H1 (cell line): ENCODE measurements around the gene PNPLA8. TPM values are rescaled to one million over a fixed set of nuclear protein-coding genes. Genes with fewer than 3 reads are reported as not detected.

Source experiments
- CTCF ChIA-PET: fragments of 300-600 bp; sonication (Branson Sonifier 250); formaldehyde crosslinking; loops from one replicate; lab custom pipeline; 2021; ENCODE audit not compliant: partially characterized antibody; lab: Charles Lee
- POLR2A ChIA-PET: fragments of 300-600 bp; sonication (Branson Sonifier 250); formaldehyde crosslinking; loops from one replicate; lab custom pipeline; 2021; ENCODE audit warnings: inconsistent platforms; ENCODE audit not compliant: partially characterized antibody; lab: Charles Lee
- DNase-seq, 2 experiments: peaks; one replicate each; pipeline versions ENCODE4 v3.0.0 to v3.0.0-alpha.2; 2010 to 2022; ENCODE audit warnings: low spot score in 2 of 2, low read depth in 1 of 2, mixed read lengths in 1 of 2
- FAIRE-seq: peaks from 2 replicates; lab custom pipeline; 2011; peaks lifted over from hg19 to GRCh38; lab: Jason Lieb, UNC
- H2AFZ ChIP-seq: 2 replicates; pipeline ENCODE4 v1.8.1; 2012; ENCODE audit warnings: low read length, inconsistent platforms
- H2AK5ac ChIP-seq: 2 replicates; pipeline ENCODE4 v1.6.1; 2013; ENCODE audit warnings: low read depth, low read length
- H2BK120ac ChIP-seq: replicated peaks from 2 replicates; pipeline ENCODE3; 2013; ENCODE audit warnings: low read depth, low read length, inconsistent platforms
- H2BK12ac ChIP-seq: 2 replicates; pipeline ENCODE4 v1.6.1; 2013; ENCODE audit warnings: low read depth, low read length
- H2BK15ac ChIP-seq: 2 replicates; pipeline ENCODE4 v1.6.1; 2013; ENCODE audit warnings: low read length
- H2BK20ac ChIP-seq: 2 replicates; pipeline ENCODE4 v1.6.1; 2013; ENCODE audit warnings: low read length
- H2BK5ac ChIP-seq: 2 replicates; pipeline ENCODE4 v1.6.1; 2013; ENCODE audit warnings: low read depth, low read length
- H3K14ac ChIP-seq: 2 replicates; pipeline ENCODE4 v1.6.1; 2013; ENCODE audit warnings: inconsistent platforms; ENCODE audit not compliant: insufficient read length
- H3K18ac ChIP-seq: 2 replicates; pipeline ENCODE4 v1.6.1; 2013; ENCODE audit warnings: low read length; ENCODE audit errors: extremely low read depth
- H3K23ac ChIP-seq: 2 replicates; pipeline ENCODE4 v1.6.1; 2013; ENCODE audit warnings: inconsistent platforms; ENCODE audit not compliant: insufficient read length
- H3K23me2 ChIP-seq: 2 replicates; pipeline ENCODE4 v1.6.1; 2013; ENCODE audit warnings: low read depth, low read length
- H3K27ac ChIP-seq: 2 replicates; pipeline ENCODE4 v1.6.1; 2011; ENCODE audit warnings: low read depth, low read length, inconsistent platforms
- H3K27me3 ChIP-seq, 4 experiments: replicated peaks in 1 of 4; 1 replicate in 1 of 4; 2 replicates in 3 of 4; pipeline versions ENCODE4 v1.6.1 to v1.8.1; 2011 to 2013; ENCODE audit warnings: low read length in 3 of 4, mild to moderate bottlenecking in 3 of 4, inconsistent platforms in 2 of 4, mixed read lengths in 2 of 4, moderate library complexity in 1 of 4; ENCODE audit not compliant: control insufficient read depth in 3 of 4, insufficient read depth in 3 of 4; ENCODE audit errors: extremely low read depth in 1 of 4
- H3K36me3 ChIP-seq, 4 experiments: 2 replicates each; pipeline versions ENCODE4 v1.6.1 to v1.8.1; 2011 to 2013; ENCODE audit warnings: mild to moderate bottlenecking in 4 of 4, low read length in 3 of 4, moderate library complexity in 2 of 4, control low read depth in 1 of 4, inconsistent platforms in 1 of 4; ENCODE audit not compliant: insufficient read depth in 4 of 4, control insufficient read depth in 2 of 4
- H3K4ac ChIP-seq: replicated peaks from 2 replicates; pipeline ENCODE3; 2013; ENCODE audit warnings: low read length, low read depth, mixed read lengths, inconsistent platforms; ENCODE audit not compliant: insufficient read length
- H3K4me1 ChIP-seq, 4 experiments: replicated peaks in 1 of 4; 1 replicate in 1 of 4; 2 replicates in 3 of 4; pipeline versions ENCODE4 v1.6.1 to v1.8.1; 2011 to 2013; ENCODE audit warnings: low read length in 3 of 4, inconsistent platforms in 2 of 4, mixed read lengths in 1 of 4; ENCODE audit not compliant: insufficient read depth in 4 of 4, control insufficient read depth in 3 of 4
- H3K4me2 ChIP-seq, 2 experiments: 2 replicates each; pipeline versions ENCODE4 v1.6.1 to v1.8.1; 2011 to 2013; ENCODE audit warnings: low read depth in 2 of 2, low read length in 2 of 2, control low read depth in 1 of 2, inconsistent platforms in 1 of 2, mild to moderate bottlenecking in 1 of 2; ENCODE audit not compliant: insufficient read depth in 1 of 2
- H3K4me3 ChIP-seq, 4 experiments: fragments of 200-600, 300-600 bp in 1 of 4; sonication (generic), shearing (Covaris generic), sonication (Bioruptor Twin) in 1 of 4; 2 replicates each; pipeline versions ENCODE4 v1.5.1 to v1.8.1; 2011 to 2016; ENCODE audit warnings: low read length in 4 of 4, low read depth in 3 of 4, control low read depth in 2 of 4, inconsistent platforms in 2 of 4, mild to moderate bottlenecking in 2 of 4, mixed read lengths in 1 of 4, moderate library complexity in 1 of 4; ENCODE audit not compliant: insufficient read depth in 2 of 4; ENCODE audit errors: extremely low read depth in 1 of 4
- H3K56ac ChIP-seq: replicated peaks from 2 replicates; pipeline ENCODE3; 2013; ENCODE audit warnings: low read depth, mild to moderate bottlenecking, mixed read lengths, low read length, inconsistent platforms; ENCODE audit not compliant: insufficient read length
- H3K79me1 ChIP-seq: 2 replicates; pipeline ENCODE4 v1.6.1; 2013; ENCODE audit warnings: low read depth, low read length, control low read depth
- H3K79me2 ChIP-seq, 2 experiments: 2 replicates each; pipeline versions ENCODE4 v1.6.1 to v1.8.1; 2012 to 2013; ENCODE audit warnings: low read length in 2 of 2, mild to moderate bottlenecking in 2 of 2, inconsistent platforms in 1 of 2; ENCODE audit not compliant: insufficient read depth in 2 of 2, control insufficient read depth in 1 of 2
- H3K9ac ChIP-seq, 4 experiments: replicated peaks in 1 of 4; 1 replicate in 1 of 4; 2 replicates in 3 of 4; pipeline versions ENCODE4 v1.6.1 to v1.8.1; 2011 to 2013; ENCODE audit warnings: low read depth in 3 of 4, low read length in 3 of 4, control low read depth in 2 of 4, mild to moderate bottlenecking in 2 of 4, moderate library complexity in 2 of 4, inconsistent platforms in 1 of 4; ENCODE audit errors: extremely low read depth in 1 of 4
- H3K9me3 ChIP-seq, 2 experiments: 2 replicates each; pipeline versions ENCODE4 v1.6.1 to v1.8.1; 2012 to 2013; ENCODE audit warnings: mild to moderate bottlenecking in 2 of 2, moderate library complexity in 2 of 2, control low read depth in 1 of 2, inconsistent platforms in 1 of 2, low read depth in 1 of 2, low read length in 1 of 2, mixed read lengths in 1 of 2; ENCODE audit not compliant: insufficient read depth in 2 of 2
- H4K20me1 ChIP-seq, 2 experiments: replicated peaks in 1 of 2; 2 replicates each; pipeline versions ENCODE3 to v1.8.1; 2011 to 2013; ENCODE audit warnings: inconsistent platforms in 2 of 2, low read length in 2 of 2, mild to moderate bottlenecking in 1 of 2; ENCODE audit not compliant: insufficient read depth in 2 of 2, control insufficient read depth in 1 of 2
- H4K5ac ChIP-seq: 2 replicates; pipeline ENCODE4 v1.6.1; 2013; ENCODE audit warnings: low read length, low read depth, mixed read lengths, inconsistent platforms; ENCODE audit not compliant: insufficient read length
- H4K8ac ChIP-seq: 2 replicates; pipeline ENCODE4 v1.8.0; 2013; ENCODE audit warnings: mild to moderate bottlenecking, moderate library complexity, low read length, inconsistent platforms; ENCODE audit not compliant: insufficient read depth; ENCODE audit errors: extremely low read depth
- H4K91ac ChIP-seq: replicated peaks from 2 replicates; pipeline ENCODE3; 2013; ENCODE audit warnings: low read length, mixed read lengths, inconsistent platforms; ENCODE audit not compliant: insufficient read length
- CHD1 ChIP-seq: IDR thresholded peaks from 2 replicates; pipeline ENCODE4 v1.6.1; 2012; ENCODE audit warnings: low read depth, low read length, improper control_type of control experiment
- CHD2 ChIP-seq: IDR thresholded peaks from 2 replicates; pipeline ENCODE4 v1.6.1; 2012; ENCODE audit warnings: low read length, improper control_type of control experiment
- CTBP2 ChIP-seq: IDR thresholded peaks from 2 replicates; pipeline ENCODE4 v1.7.0; 2011; ENCODE audit warnings: borderline replicate concordance, mild to moderate bottlenecking, moderate library complexity, mixed read lengths, low read length; ENCODE audit not compliant: insufficient read depth, insufficient read length
- HDAC6 ChIP-seq: IDR thresholded peaks from one replicate; pipeline ENCODE4 v1.7.1; 2012; ENCODE audit warnings: low read depth, mild to moderate bottlenecking, inconsistent platforms, low read length, moderate library complexity
- RAD21 ChIP-seq, 2 experiments: IDR thresholded peaks in 1 of 2; conservative IDR thresholded peaks in 1 of 2; 2 replicates each; pipeline ENCODE4 v1.6.1; 2011; ENCODE audit warnings: low read depth in 2 of 2, low read length in 2 of 2, improper control_type of control experiment in 1 of 2, inconsistent platforms in 1 of 2, mild to moderate bottlenecking in 1 of 2, moderate library complexity in 1 of 2
- RFX5 ChIP-seq: IDR thresholded peaks from 2 replicates; pipeline ENCODE4 v1.6.1; 2011; ENCODE audit warnings: low read depth, low read length, improper control_type of control experiment, borderline replicate concordance
- RNF2 ChIP-seq: fragments of 200-900, 300-1000 bp; sonication (generic); IDR thresholded peaks from 2 replicates; pipeline ENCODE4 v1.7.1; 2016; ENCODE audit warnings: borderline replicate concordance, low read depth, mild to moderate bottlenecking, antibody characterized with exemption, low read length; ENCODE audit not compliant: poor library complexity, severe bottlenecking; ENCODE audit errors: missing control alignments
- RXRA ChIP-seq: IDR thresholded peaks from 2 replicates; pipeline ENCODE4 v1.6.1; 2011; ENCODE audit warnings: low read depth, mild to moderate bottlenecking, low read length, moderate library complexity; ENCODE audit not compliant: insufficient read depth
- SP2 ChIP-seq: IDR thresholded peaks from 2 replicates; pipeline ENCODE4 v1.6.1; 2012; ENCODE audit warnings: mild to moderate bottlenecking, low read length, inconsistent platforms
- WGBS, 2 experiments: shearing (Covaris generic) in 1 of 2; methylation state at CpG; one replicate each; pipeline versions ENCODE4 v1.1.6 to v1.1.7; 2013 to 2015; ENCODE audit warnings: low lambda C conversion rate in 2 of 2, mixed read lengths in 2 of 2, inconsistent platforms in 1 of 2, low coverage in 1 of 2, missing lambda C conversion rate in 1 of 2; ENCODE audit not compliant: insufficient replicate concordance in 2 of 2, insufficient coverage in 1 of 2, insufficient read length in 1 of 2; ENCODE audit errors: extremely low coverage in 1 of 2, missing lambda C conversion rate in 1 of 2; 5-methylcytosine and 5-hydroxymethylcytosine counted together
- polyA plus RNA-seq, 7 experiments: library from polyadenylated mRNA; depleted of rRNA in 3 of 7; stranded (reverse) in 5 of 7; unstranded in 2 of 7; fragments of >200 nt in 5 of 7; fragments of 200-250 nt in 2 of 7; gene quantifications; 1 replicate in 5 of 7; 2 replicates in 1 of 7; 4 replicates in 1 of 7; pipeline versions ENCODE4 v1.2.1 to v1.2.3, GENCODE V29; 2011 to 2013; ENCODE audit warnings: missing spikeins in 2 of 7, mixed read lengths in 2 of 7
- total RNA-seq: library from RNA; stranded (reverse); fragmentation: NEBNext Ultra II Directional; extraction: Animal tissue kit (Norgen Biotek cat#: 25700); gene quantifications from 2 replicates; pipeline ENCODE4 v1.2.1, GENCODE V29; 2021

PNPLA8 gene
- total and polyA plus RNA-seq, 2 of the 8 experiments (the other 6 are each of a cell fraction or from before 2014, with no cell fraction given) = 3.8 to 11.2 TPM

DNA sequence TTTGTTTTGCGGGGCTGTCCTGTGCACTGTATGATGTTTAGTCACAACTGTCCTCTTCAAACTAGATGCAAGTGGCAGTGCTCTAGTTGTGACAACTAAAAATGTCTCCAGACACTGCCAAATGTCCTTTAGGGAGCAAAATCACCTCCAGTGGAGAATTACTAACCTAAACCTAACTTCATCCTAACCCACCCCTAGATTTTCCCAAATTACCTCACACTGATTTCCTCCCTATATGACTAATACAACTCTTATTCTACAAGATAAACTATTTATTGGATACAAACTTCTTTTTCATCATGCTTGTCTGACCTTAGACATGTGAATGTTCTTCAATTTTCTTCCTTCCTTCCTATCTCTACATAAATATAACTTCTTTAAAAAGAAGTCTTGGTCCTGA, 26.4 kb downstream of the PNPLA8 start:
- H3K9me3 ChIP-seq = no peaks in the 10 kb centered on the region
- H3K4me3 ChIP-seq = no peak overlapping the region
- no peak overlapping the region for H4K91ac ChIP-seq
- no peak overlapping the region for H2BK20ac ChIP-seq
- no peaks in the 10 kb centered on the region for H4K20me1 ChIP-seq
- CTCF ChIA-PET = interaction anchor here (1.2 to 3.8 kb wide), 4 partner anchors 12 to 116 kb away, joined by 3 to 26 read pairs (median 4); no protein-coding TSS in a partner anchor
- 90% methylated on average over 1 of the region's 1 CpG; no CpG with 5 or more reads in 1 of the 2 experiments for WGBS, 2 experiments
- H3K23me2 ChIP-seq = no peaks in the 10 kb centered on the region
- no peak overlapping the region for H3K14ac ChIP-seq
- H3K9ac ChIP-seq = no peak overlapping the region
- no peak overlapping the region for H2AFZ ChIP-seq
- peaks cover 0 to 11% (median 0%) of the 10 kb centered on the region in 4 experiments; a peak in 2 of 8 replicates for H3K36me3 ChIP-seq
- no peaks in the 10 kb centered on the region for H3K27me3 ChIP-seq
- H3K27ac ChIP-seq = no peak overlapping the region
- no peaks in the 10 kb centered on the region for H3K79me2 ChIP-seq
- H4K5ac ChIP-seq = no peak overlapping the region
- no peaks in the 10 kb centered on the region for H3K4me1 ChIP-seq
- H3K4me2 ChIP-seq = no peak overlapping the region
- no peaks in the 10 kb centered on the region for H3K79me1 ChIP-seq
- no peak overlapping the region for H2AK5ac ChIP-seq
- H4K8ac ChIP-seq = no peak overlapping the region
- no peak overlapping the region for H3K23ac ChIP-seq
- no peak overlapping the region for H2BK5ac ChIP-seq
- POLR2A ChIA-PET = no interaction called here
- H2BK15ac ChIP-seq = no peak overlapping the region
- no peak for DNase-seq
- no peak overlapping the region for H3K18ac ChIP-seq
- FAIRE-seq = no peak
- H3K4ac ChIP-seq = no peak overlapping the region
- H2BK12ac ChIP-seq = no peak overlapping the region
- no peak overlapping the region for H3K56ac ChIP-seq
- no peak overlapping the region for H2BK120ac ChIP-seq
- no peak for TF ChIP-seq RNF2
- no peak for TF ChIP-seq CHD1
- TF ChIP-seq CTBP2 = no peak
- TF ChIP-seq SP2 = no peak
- no peak for TF ChIP-seq HDAC6
- no peak for TF ChIP-seq RXRA
- no peak for TF ChIP-seq CHD2
- TF ChIP-seq RFX5 = no peak
- no peak for TF ChIP-seq RAD21 (IDR thresholded peaks at IDR 0.05 in 1 of 2, conservative IDR thresholded peaks at IDR 0.05 in 1 of 2; ENCODE audit: low read depth in 2 of 2, low read length in 2 of 2)
